Parathyroid adenoma (tissue), 2 donors: Measurements from ENCODE around the gene TAF4.

Experiments
- H2AFZ ChIP-seq: fragments of 300-600 bp; sonication (generic); one replicate; pipeline ENCODE4 v1.7.0; 2017; ENCODE audit warnings: antibody characterized with exemption, mild to moderate bottlenecking
- H3K27ac ChIP-seq: fragments of 300-600 bp; sonication (generic); one replicate; pipeline ENCODE4 v1.7.0; 2017
- H3K27me3 ChIP-seq: fragments of 300-600 bp; sonication (generic); one replicate; pipeline ENCODE4 v1.7.0; 2017; ENCODE audit warnings: low read length; ENCODE audit not compliant: control insufficient read depth, insufficient read depth
- H3K36me3 ChIP-seq: fragments of 300-600 bp; sonication (generic); one replicate; pipeline ENCODE4 v1.7.0; 2017; ENCODE audit warnings: low read length; ENCODE audit not compliant: control insufficient read depth, insufficient read depth
- H3K4me1 ChIP-seq: fragments of 300-600 bp; sonication (generic); one replicate; pipeline ENCODE4 v1.7.0; 2017; ENCODE audit warnings: control low read depth
- H3K4me2 ChIP-seq: fragments of 300-600 bp; sonication (generic); one replicate; pipeline ENCODE4 v1.7.0; 2017; ENCODE audit warnings: low read length
- H3K4me3 ChIP-seq: fragments of 300-600 bp; sonication (generic); one replicate; pipeline ENCODE4 v1.7.0; 2017; ENCODE audit warnings: low read depth, low read length
- H3K79me2 ChIP-seq: fragments of 300-600 bp; sonication (generic); one replicate; pipeline ENCODE4 v1.7.0; 2017; ENCODE audit warnings: control low read depth
- H3K9ac ChIP-seq: fragments of 300-600 bp; sonication (generic); one replicate; pipeline ENCODE4 v1.7.0; 2017; ENCODE audit warnings: mild to moderate bottlenecking
- H3K9me3 ChIP-seq: fragments of 300-600 bp; sonication (generic); one replicate; pipeline ENCODE4 v1.7.0; 2017; ENCODE audit warnings: low read length; ENCODE audit not compliant: control insufficient read depth
- TF ChIP-seq, protein P1 (sequence below): fragments of 300-600 bp; sonication (generic); IDR thresholded peaks from one replicate; pipeline ENCODE4 v1.7.0; 2017; ENCODE audit warnings: antibody characterized with exemption, mild to moderate bottlenecking
- donor health status: primary hyperparathyroidism.

The TAF4 gene

GRCh38 chr20:61925555-61926252, 140.0 kb downstream of the TAF4 start:
- H3K4me2 ChIP-seq = no peak overlapping the region
- no peaks in the 10 kb centered on the region for H3K79me2 ChIP-seq
- H3K36me3 ChIP-seq = no peaks in the 10 kb centered on the region
- no peaks in the 10 kb centered on the region for H3K4me1 ChIP-seq
- no peaks in the 10 kb centered on the region for H3K27me3 ChIP-seq
- H3K27ac ChIP-seq = no peak overlapping the region
- no peaks in the 10 kb centered on the region for H3K9me3 ChIP-seq
- no peak overlapping the region for H2AFZ ChIP-seq
- no peak overlapping the region for H3K4me3 ChIP-seq
- H3K9ac ChIP-seq = no peak overlapping the region
- TF ChIP-seq, protein P1, sequence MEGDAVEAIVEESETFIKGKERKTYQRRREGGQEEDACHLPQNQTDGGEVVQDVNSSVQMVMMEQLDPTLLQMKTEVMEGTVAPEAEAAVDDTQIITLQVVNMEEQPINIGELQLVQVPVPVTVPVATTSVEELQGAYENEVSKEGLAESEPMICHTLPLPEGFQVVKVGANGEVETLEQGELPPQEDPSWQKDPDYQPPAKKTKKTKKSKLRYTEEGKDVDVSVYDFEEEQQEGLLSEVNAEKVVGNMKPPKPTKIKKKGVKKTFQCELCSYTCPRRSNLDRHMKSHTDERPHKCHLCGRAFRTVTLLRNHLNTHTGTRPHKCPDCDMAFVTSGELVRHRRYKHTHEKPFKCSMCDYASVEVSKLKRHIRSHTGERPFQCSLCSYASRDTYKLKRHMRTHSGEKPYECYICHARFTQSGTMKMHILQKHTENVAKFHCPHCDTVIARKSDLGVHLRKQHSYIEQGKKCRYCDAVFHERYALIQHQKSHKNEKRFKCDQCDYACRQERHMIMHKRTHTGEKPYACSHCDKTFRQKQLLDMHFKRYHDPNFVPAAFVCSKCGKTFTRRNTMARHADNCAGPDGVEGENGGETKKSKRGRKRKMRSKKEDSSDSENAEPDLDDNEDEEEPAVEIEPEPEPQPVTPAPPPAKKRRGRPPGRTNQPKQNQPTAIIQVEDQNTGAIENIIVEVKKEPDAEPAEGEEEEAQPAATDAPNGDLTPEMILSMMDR = no peak

GRCh38 chr20:61924858-61925554, 140.7 kb downstream of the TAF4 start:
- no peaks in the 10 kb centered on the region for H3K9me3 ChIP-seq
- H3K27me3 ChIP-seq = no peaks in the 10 kb centered on the region
- TF ChIP-seq, protein P1 = no peak
- no peak overlapping the region for H2AFZ ChIP-seq
- H3K36me3 ChIP-seq = no peaks in the 10 kb centered on the region
- no peak overlapping the region for H3K9ac ChIP-seq
- no peaks in the 10 kb centered on the region for H3K79me2 ChIP-seq
- no peak overlapping the region for H3K4me2 ChIP-seq
- H3K27ac ChIP-seq = no peak overlapping the region
- no peak overlapping the region for H3K4me3 ChIP-seq
- H3K4me1 ChIP-seq = no peaks in the 10 kb centered on the region
